CD4-positive, alpha-beta memory T cell (primary cell): ENCODE results near the gene NF2. TPM values are rescaled to one million over a fixed set of nuclear protein-coding genes. Genes with fewer than 3 reads are reported as not detected.

Experiments used
- CTCF ChIA-PET: fragments of 350-600 bp; sonication (Branson Sonifier 250); formaldehyde crosslinking; loops from one replicate; lab custom pipeline; 2021; ENCODE audit warnings: inconsistent platforms; ENCODE audit not compliant: partially characterized antibody; lab: Charles Lee
- POLR2A ChIA-PET: fragments of 350-600 bp; sonication (Branson Sonifier 250); formaldehyde crosslinking; loops from one replicate; lab custom pipeline; 2021; ENCODE audit not compliant: partially characterized antibody; lab: Charles Lee
- DNase-seq, 5 donors: peaks; one replicate each; pipeline versions ENCODE4 v3.0.0 to v3.0.0-alpha.2; 2020 to 2022; ENCODE audit warnings: mixed read lengths in 1 of 5
- H3K27ac ChIP-seq: one replicate; pipeline ENCODE4 v1.7.0; 2013; ENCODE audit warnings: low read depth, low read length
- H3K27me3 ChIP-seq: 2 replicates; pipeline ENCODE4 v1.7.0; 2013; ENCODE audit warnings: mild to moderate bottlenecking, low read length, moderate library complexity; ENCODE audit not compliant: insufficient read depth
- H3K36me3 ChIP-seq: 2 replicates; pipeline ENCODE4 v1.7.0; 2013; ENCODE audit warnings: mild to moderate bottlenecking, low read length, moderate library complexity; ENCODE audit not compliant: insufficient read depth
- H3K4me1 ChIP-seq: 2 replicates; pipeline ENCODE4 v1.7.0; 2013; ENCODE audit warnings: mild to moderate bottlenecking, low read length, moderate library complexity; ENCODE audit not compliant: insufficient read depth
- H3K4me3 ChIP-seq, 2 donors: one replicate each; pipeline ENCODE4 v1.7.0; 2013; ENCODE audit warnings: low read length in 2 of 2, mild to moderate bottlenecking in 1 of 2
- H3K9me3 ChIP-seq, 2 donors: one replicate each; pipeline ENCODE4 v1.7.0; 2013; ENCODE audit warnings: low read length in 2 of 2, control low read depth in 1 of 2; ENCODE audit not compliant: control insufficient read depth in 1 of 2
- H3K27ac Mint-ChIP-seq, 7 donors: one replicate each; pipeline ENCODE4 v1.8.0; 2020 to 2021; ENCODE audit warnings: mixed read lengths in 7 of 7, mild to moderate bottlenecking in 6 of 7, inconsistent platforms in 3 of 7, moderate library complexity in 3 of 7
- H3K27me3 Mint-ChIP-seq, 2 donors: one replicate each; pipeline ENCODE4 v1.8.0; 2020 to 2021; ENCODE audit warnings: mixed read lengths in 2 of 2
- H3K36me3 Mint-ChIP-seq, 2 donors: one replicate each; pipeline ENCODE4 v1.8.0; 2020 to 2021; ENCODE audit warnings: mixed read lengths in 2 of 2, inconsistent platforms in 1 of 2, mild to moderate bottlenecking in 1 of 2
- H3K4me1 Mint-ChIP-seq, 4 donors: one replicate each; pipeline ENCODE4 v1.8.0; 2020 to 2021; ENCODE audit warnings: mixed read lengths in 4 of 4, mild to moderate bottlenecking in 1 of 4
- H3K4me3 Mint-ChIP-seq, 8 donors: one replicate each; pipeline ENCODE4 v1.8.0; 2020 to 2021; ENCODE audit warnings: mixed read lengths in 8 of 8, mild to moderate bottlenecking in 7 of 8, moderate library complexity in 6 of 8, inconsistent platforms in 3 of 8
- H3K9me3 Mint-ChIP-seq, 8 donors: one replicate each; pipeline ENCODE4 v1.8.0; 2020 to 2021; ENCODE audit warnings: mixed read lengths in 8 of 8, mild to moderate bottlenecking in 5 of 8, inconsistent platforms in 3 of 8, moderate library complexity in 1 of 8
- intact Hi-C: fragments of 100-400 bp; cut with micrococcal nuclease; formaldehyde crosslinking; loops from one replicate; pipeline ENCODE4 v1.15.1; 2023
- polyA plus RNA-seq, 2 donors: library from polyadenylated mRNA; unstranded; fragments of 300-500 nt; fragmentation: Illumina TruSeq; gene quantifications; one replicate each; pipeline ENCODE4 v1.2.3, GENCODE V29; 2021
- total RNA-seq, 2 experiments: library from RNA; stranded (reverse); gene quantifications; one replicate each; pipeline ENCODE4 v1.2.3, GENCODE V29; 2021

The NF2 gene
- total and polyA plus RNA-seq, 4 experiments from 2014 or later = 11.7 to 31.4 (median 24.2) TPM

- intact Hi-C loops = no loop called here
- CTCF ChIA-PET = no interaction called here
- H3K36me3 Mint-ChIP-seq = peaks cover 28 to 46% of the 10 kb centered on the region in 2 donors
- no peak for DNase-seq
- no peaks in the 10 kb centered on the region for H3K27me3 Mint-ChIP-seq
- Histone ChIP-seq H3K36me3 (peaks cover 22% of the 10 kb centered on the region), H3K9me3 (no peaks in the 10 kb centered on the region), H3K27me3 (no peaks in the 10 kb centered on the region), H3K4me3 (no peak overlapping the region), H3K27ac (no peak overlapping the region), H3K4me1 (no peaks in the 10 kb centered on the region)
- H3K4me3 Mint-ChIP-seq = no peak overlapping the region
- H3K4me1 Mint-ChIP-seq = no peaks in the 10 kb centered on the region
- POLR2A ChIA-PET = no interaction called here
- no peaks in the 10 kb centered on the region for H3K9me3 Mint-ChIP-seq
- H3K27ac Mint-ChIP-seq = peak overlapping the region in 2 of 7 donors; percentile 29 to 77
These were observed 138.5 kb downstream of the NF2 start for GRCh38 chr22:29741926-29742325.

GRCh38 chr22:29742326-29742725, 138.9 kb downstream of the NF2 start:
- Mint-ChIP-seq H3K4me3 (no peak overlapping the region), H3K27me3 (no peaks in the 10 kb centered on the region), H3K9me3 (no peaks in the 10 kb centered on the region), H3K36me3 (peaks cover 26 to 47% of the 10 kb centered on the region in 2 donors), H3K4me1 (no peaks in the 10 kb centered on the region), H3K27ac (peak overlapping the region in 1 of 7 donors; percentile 29)
- intact Hi-C loops = no loop called here
- Histone ChIP-seq H3K9me3 (no peaks in the 10 kb centered on the region), H3K27me3 (no peaks in the 10 kb centered on the region), H3K36me3 (peaks cover 26% of the 10 kb centered on the region), H3K4me1 (no peaks in the 10 kb centered on the region), H3K4me3 (no peak overlapping the region), H3K27ac (no peak overlapping the region)
- ChIA-PET CTCF (no interaction called here), POLR2A (no interaction called here)
- no peak for DNase-seq

- Histone ChIP-seq H3K27ac (no peak overlapping the region), H3K27me3 (no peaks in the 10 kb centered on the region), H3K4me3 (no peak overlapping the region), H3K36me3 (peaks cover 30% of the 10 kb centered on the region), H3K4me1 (no peaks in the 10 kb centered on the region), H3K9me3 (no peaks in the 10 kb centered on the region)
- no peaks in the 10 kb centered on the region for H3K27me3 Mint-ChIP-seq
- CTCF ChIA-PET = no interaction called here
- DNase-seq = no peak
- H3K4me3 Mint-ChIP-seq = no peak overlapping the region
- H3K9me3 Mint-ChIP-seq = no peaks in the 10 kb centered on the region
- POLR2A ChIA-PET = no interaction called here
- intact Hi-C loops = no loop called here
- peaks cover 0 to 2% (median under 1%) of the 10 kb centered on the region in 4 donors for H3K4me1 Mint-ChIP-seq
- H3K27ac Mint-ChIP-seq = no peak overlapping the region
- H3K36me3 Mint-ChIP-seq = peaks cover 33 to 52% of the 10 kb centered on the region in 2 donors
These were observed 141.5 kb downstream of the NF2 start for GRCh38 chr22:29744902-29745301.

- H3K27me3 Mint-ChIP-seq = no peaks in the 10 kb centered on the region
- CTCF ChIA-PET = no interaction called here
- H3K27me3 ChIP-seq = no peaks in the 10 kb centered on the region
- POLR2A ChIA-PET = no interaction called here
- peaks cover 19% of the 10 kb centered on the region for H3K4me1 ChIP-seq
- H3K4me3 ChIP-seq = no peak overlapping the region
- peaks cover 12 to 28% (median 14%) of the 10 kb centered on the region in 4 donors for H3K4me1 Mint-ChIP-seq
- intact Hi-C loops = no loop called here
- H3K4me3 Mint-ChIP-seq = no peak overlapping the region
- no peaks in the 10 kb centered on the region for H3K9me3 ChIP-seq
- H3K36me3 Mint-ChIP-seq = peaks cover 29 to 42% of the 10 kb centered on the region in 2 donors
- peaks cover 21% of the 10 kb centered on the region for H3K36me3 ChIP-seq
- no peaks in the 10 kb centered on the region for H3K9me3 Mint-ChIP-seq
- H3K27ac Mint-ChIP-seq = no peak overlapping the region
- no peak for DNase-seq
- H3K27ac ChIP-seq = no peak overlapping the region
These were observed 144.4 kb downstream of the NF2 start for GRCh38 chr22:29747832-29748231.

Other genes with a start within 250 kb of the NF2 start
- gene AP1B1, start 215.1 kb upstream of the NF2 start, total RNA-seq = 10 to 100 TPM; 41.3 to 42.7 TPM
- 10 to 100 TPM in 1 of 2 donors, 1 to 10 TPM in 1; 9.1 to 20.2 TPM for gene AP1B1, start 215.1 kb upstream of the NF2 start, polyA plus RNA-seq
- not detected for gene RFPL1, start 165.1 kb upstream of the NF2 start, total RNA-seq
- not detected for gene RFPL1, start 165.1 kb upstream of the NF2 start, polyA plus RNA-seq
- gene NEFH, start 123.4 kb upstream of the NF2 start, total RNA-seq = under 1 TPM; 0.47 to 0.61 TPM
- gene NEFH, start 123.4 kb upstream of the NF2 start, polyA plus RNA-seq = 1 to 10 TPM in 1 of 2 donors, not detected in 1; 1.1 TPM
- 10 to 100 TPM; 57.6 to 57.7 TPM for gene THOC5, start 49.9 kb upstream of the NF2 start, total RNA-seq
- 10 to 100 TPM; 24.6 to 27.5 TPM for gene THOC5, start 49.9 kb upstream of the NF2 start, polyA plus RNA-seq
- gene NIPSNAP1, start 22.5 kb upstream of the NF2 start, total RNA-seq = 10 to 100 TPM; 31.7 to 36.3 TPM
- gene NIPSNAP1, start 22.5 kb upstream of the NF2 start, polyA plus RNA-seq = 10 to 100 TPM; 48.4 to 56.3 TPM
- not detected for gene CABP7, start 116.4 kb downstream of the NF2 start, total RNA-seq
- gene CABP7, start 116.4 kb downstream of the NF2 start, polyA plus RNA-seq = under 1 TPM; 0.08 to 0.13 TPM
- 10 to 100 TPM; 16.3 to 20.4 TPM for gene ZMAT5, start 163.4 kb downstream of the NF2 start, total RNA-seq
- 10 to 100 TPM; 42.2 to 67.7 TPM for gene ZMAT5, start 163.4 kb downstream of the NF2 start, polyA plus RNA-seq
- 10 to 100 TPM; 47.6 to 53.2 TPM for gene UQCR10, start 163.7 kb downstream of the NF2 start, total RNA-seq
- 100 to 1,000 TPM; 271 to 332 TPM for gene UQCR10, start 163.7 kb downstream of the NF2 start, polyA plus RNA-seq
- 10 to 100 TPM; 82.3 to 88.7 TPM for gene ASCC2, start 234.6 kb downstream of the NF2 start, total RNA-seq
- gene ASCC2, start 234.6 kb downstream of the NF2 start, polyA plus RNA-seq = 10 to 100 TPM; 21.4 to 67.8 TPM